ENCODE results near the gene F12.

DNA sequence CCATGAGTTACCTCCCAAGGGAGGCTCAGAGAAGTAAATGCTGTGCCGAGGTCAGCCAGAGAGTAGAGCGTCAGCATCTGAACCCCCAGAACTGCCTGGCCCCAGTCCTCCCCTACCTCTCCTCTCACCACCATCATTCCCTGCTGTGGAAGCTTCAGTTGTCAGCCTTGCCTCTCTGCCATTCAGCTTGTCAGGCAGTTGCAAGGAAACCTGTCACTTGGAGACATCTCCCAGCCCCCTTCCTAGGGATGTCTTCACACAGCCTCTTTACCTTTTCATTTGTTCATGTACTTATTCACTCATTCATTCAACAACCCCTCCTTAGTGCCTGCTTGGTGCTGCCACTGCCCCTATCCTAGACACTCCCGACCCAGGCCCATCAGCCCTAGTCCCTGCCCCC, 49.5 kb downstream of the F12 start:
- TF ChIP-seq, protein P1, sequence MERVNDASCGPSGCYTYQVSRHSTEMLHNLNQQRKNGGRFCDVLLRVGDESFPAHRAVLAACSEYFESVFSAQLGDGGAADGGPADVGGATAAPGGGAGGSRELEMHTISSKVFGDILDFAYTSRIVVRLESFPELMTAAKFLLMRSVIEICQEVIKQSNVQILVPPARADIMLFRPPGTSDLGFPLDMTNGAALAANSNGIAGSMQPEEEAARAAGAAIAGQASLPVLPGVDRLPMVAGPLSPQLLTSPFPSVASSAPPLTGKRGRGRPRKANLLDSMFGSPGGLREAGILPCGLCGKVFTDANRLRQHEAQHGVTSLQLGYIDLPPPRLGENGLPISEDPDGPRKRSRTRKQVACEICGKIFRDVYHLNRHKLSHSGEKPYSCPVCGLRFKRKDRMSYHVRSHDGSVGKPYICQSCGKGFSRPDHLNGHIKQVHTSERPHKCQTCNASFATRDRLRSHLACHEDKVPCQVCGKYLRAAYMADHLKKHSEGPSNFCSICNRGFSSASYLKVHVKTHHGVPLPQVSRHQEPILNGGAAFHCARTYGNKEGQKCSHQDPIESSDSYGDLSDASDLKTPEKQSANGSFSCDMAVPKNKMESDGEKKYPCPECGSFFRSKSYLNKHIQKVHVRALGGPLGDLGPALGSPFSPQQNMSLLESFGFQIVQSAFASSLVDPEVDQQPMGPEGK (CRISPR knock-in tag; IDR thresholded peaks at IDR 0.05; ENCODE audit: borderline replicate concordance), result no peak
- TF ChIP-seq TOX (CRISPR knock-in tag; IDR thresholded peaks at IDR 0.05; ENCODE audit: borderline replicate concordance) (no peak), SNAI2 (CRISPR knock-in tag; IDR thresholded peaks at IDR 0.05) (no peak), PPARA (CRISPR knock-in tag; IDR thresholded peaks at IDR 0.05; ENCODE audit: borderline replicate concordance) (no peak)

Data from SK-N-SH treated with all-trans-retinoic acid at 6 μM for 48 hours (cell line).